Activated T-helper 2 cell treated with anti-CD3 and anti-CD28 coated beads, Interferon-gamma antibody, Interleukin-2, Interleukin-4, amounts not matched to agents 10 μg/mL and 5 μg/mL and 100 μg/mL, durations not matched to agents 14 hours and 24 hours and 36 hours (primary cell): Measurements from ENCODE around the gene BPIFA3. TPM values are rescaled to one million over a fixed set of nuclear protein-coding genes. Genes with fewer than 3 reads are reported as not detected.

Experiments
- DNase-seq: peaks from one replicate; pipeline ENCODE4 v3.0.0; 2021; ENCODE audit warnings: low spot score
- H3K27ac Mint-ChIP-seq: one replicate; pipeline ENCODE4 v1.8.0; 2021; ENCODE audit warnings: mixed read lengths
- H3K27me3 Mint-ChIP-seq: one replicate; pipeline ENCODE4 v1.8.0; 2021; ENCODE audit warnings: low read depth, mixed read lengths
- H3K36me3 Mint-ChIP-seq: one replicate; pipeline ENCODE4 v1.8.0; 2021; ENCODE audit warnings: low read depth, mixed read lengths
- H3K4me1 Mint-ChIP-seq: one replicate; pipeline ENCODE4 v1.8.0; 2021; ENCODE audit warnings: low read depth, mixed read lengths
- H3K4me3 Mint-ChIP-seq: one replicate; pipeline ENCODE4 v1.8.0; 2021; ENCODE audit warnings: low read depth, mild to moderate bottlenecking, moderate library complexity, mixed read lengths
- H3K9me3 Mint-ChIP-seq: one replicate; pipeline ENCODE4 v1.8.0; 2021; ENCODE audit warnings: mixed read lengths
- intact Hi-C: fragments of 100-400 bp; cut with micrococcal nuclease; formaldehyde crosslinking; loops from one replicate; pipeline ENCODE4 v1.15.1; 2023
- total RNA-seq: library from RNA; stranded (reverse); gene quantifications from 2 replicates; pipeline ENCODE4 v1.2.3, GENCODE V29; 2022

Gene BPIFA3
- total RNA-seq, 1 donor from 2014 or later: not detected

GRCh38 chr20:33250666-33251065, 33.5 kb downstream of the BPIFA3 start:
- H3K4me3 Mint-ChIP-seq: no peak overlapping the region
- no peak overlapping the region for H3K27ac Mint-ChIP-seq
- H3K4me1 Mint-ChIP-seq: no peaks in the 10 kb centered on the region
- H3K27me3 Mint-ChIP-seq: peaks cover 13% of the 10 kb centered on the region
- no peaks in the 10 kb centered on the region for H3K36me3 Mint-ChIP-seq
- intact Hi-C loops: no loop called here
- H3K9me3 Mint-ChIP-seq: no peaks in the 10 kb centered on the region
- DNase-seq: no peak

- Mint-ChIP-seq H3K36me3 (no peaks in the 10 kb centered on the region), H3K27ac (no peak overlapping the region), H3K9me3 (no peaks in the 10 kb centered on the region), H3K4me3 (no peak overlapping the region), H3K4me1 (no peaks in the 10 kb centered on the region), H3K27me3 (peaks cover 16% of the 10 kb centered on the region)
- DNase-seq: no peak
- intact Hi-C loops: no loop called here
Measured at GRCh38 chr20:33251496-33251895, 34.3 kb downstream of the BPIFA3 start.

- DNase-seq: no peak
- no peak overlapping the region for H3K27ac Mint-ChIP-seq
- H3K36me3 Mint-ChIP-seq: no peaks in the 10 kb centered on the region
- H3K4me1 Mint-ChIP-seq: no peaks in the 10 kb centered on the region
- intact Hi-C loops: no loop called here
- H3K27me3 Mint-ChIP-seq: peaks cover 19% of the 10 kb centered on the region
- no peaks in the 10 kb centered on the region for H3K9me3 Mint-ChIP-seq
- no peak overlapping the region for H3K4me3 Mint-ChIP-seq
Measured at GRCh38 chr20:33252460-33252859, 35.3 kb downstream of the BPIFA3 start.

GRCh38 chr20:33255005-33255404, 37.9 kb downstream of the BPIFA3 start:
- no peaks in the 10 kb centered on the region for H3K36me3 Mint-ChIP-seq
- no peak overlapping the region for H3K4me3 Mint-ChIP-seq
- DNase-seq: no peak
- H3K27me3 Mint-ChIP-seq: peaks cover 24% of the 10 kb centered on the region
- H3K9me3 Mint-ChIP-seq: no peaks in the 10 kb centered on the region
- no peaks in the 10 kb centered on the region for H3K4me1 Mint-ChIP-seq
- intact Hi-C loops: no loop called here
- no peak overlapping the region for H3K27ac Mint-ChIP-seq

- no peak for DNase-seq
- Mint-ChIP-seq H3K36me3 (no peaks in the 10 kb centered on the region), H3K27me3 (peaks cover 37% of the 10 kb centered on the region)
Measured at GRCh38 chr20:33257237-33257636, 40.1 kb downstream of the BPIFA3 start.

GRCh38 chr20:33259371-33259770, 42.2 kb downstream of the BPIFA3 start:
- Mint-ChIP-seq H3K27ac (no peak overlapping the region), H3K27me3 (peaks cover 32% of the 10 kb centered on the region), H3K9me3 (no peaks in the 10 kb centered on the region), H3K4me3 (no peak overlapping the region), H3K4me1 (peaks cover 3% of the 10 kb centered on the region), H3K36me3 (no peaks in the 10 kb centered on the region)
- intact Hi-C loops: no loop called here
- no peak for DNase-seq

More at GRCh38 chr20:33257237-33257636, 40.1 kb downstream of the BPIFA3 start:
- Mint-ChIP-seq H3K4me1 (peaks cover 3% of the 10 kb centered on the region), H3K9me3 (no peaks in the 10 kb centered on the region), H3K4me3 (no peak overlapping the region), H3K27ac (no peak overlapping the region)
- intact Hi-C loops: no loop called here

- Mint-ChIP-seq H3K27ac (no peak overlapping the region), H3K27me3 (peaks cover 21% of the 10 kb centered on the region), H3K4me3 (no peak overlapping the region), H3K4me1 (peaks cover 3% of the 10 kb centered on the region), H3K36me3 (no peaks in the 10 kb centered on the region), H3K9me3 (no peaks in the 10 kb centered on the region)
- DNase-seq: no peak
- intact Hi-C loops: no loop called here
Measured at GRCh38 chr20:33261465-33261864, 44.3 kb downstream of the BPIFA3 start.

- peaks cover 18% of the 10 kb centered on the region for H3K27me3 Mint-ChIP-seq
- peaks cover 3% of the 10 kb centered on the region for H3K4me1 Mint-ChIP-seq
- DNase-seq: no peak
- intact Hi-C loops: no loop called here
- no peak overlapping the region for H3K4me3 Mint-ChIP-seq
- no peak overlapping the region for H3K27ac Mint-ChIP-seq
- H3K36me3 Mint-ChIP-seq: no peaks in the 10 kb centered on the region
- H3K9me3 Mint-ChIP-seq: no peaks in the 10 kb centered on the region
Measured at GRCh38 chr20:33262658-33263065, 45.5 kb downstream of the BPIFA3 start.

- Mint-ChIP-seq H3K4me3 (no peak overlapping the region), H3K4me1 (peaks cover 3% of the 10 kb centered on the region), H3K27ac (no peak overlapping the region), H3K9me3 (no peaks in the 10 kb centered on the region), H3K36me3 (no peaks in the 10 kb centered on the region), H3K27me3 (peaks cover 17% of the 10 kb centered on the region)
- intact Hi-C loops: no loop called here
- no peak for DNase-seq
Measured at GRCh38 chr20:33263784-33264183, 46.6 kb downstream of the BPIFA3 start.

GRCh38 chr20:33267701-33268100, 50.5 kb downstream of the BPIFA3 start:
- H3K27ac Mint-ChIP-seq: no peak overlapping the region
- DNase-seq: no peak
- H3K27me3 Mint-ChIP-seq: peaks cover 2% of the 10 kb centered on the region
- H3K36me3 Mint-ChIP-seq: no peaks in the 10 kb centered on the region
- no peak overlapping the region for H3K4me3 Mint-ChIP-seq
- no peaks in the 10 kb centered on the region for H3K9me3 Mint-ChIP-seq
- intact Hi-C loops: no loop called here
- H3K4me1 Mint-ChIP-seq: no peaks in the 10 kb centered on the region

GRCh38 chr20:33272155-33272873, 55.2 kb downstream of the BPIFA3 start:
- Mint-ChIP-seq H3K4me1 (no peaks in the 10 kb centered on the region), H3K9me3 (no peaks in the 10 kb centered on the region), H3K4me3 (no peak overlapping the region), H3K27ac (no peak overlapping the region), H3K27me3 (peaks cover 2% of the 10 kb centered on the region), H3K36me3 (no peaks in the 10 kb centered on the region)
- intact Hi-C loops: no loop called here
- DNase-seq: no peak

GRCh38 chr20:33273117-33273851, 56.1 kb downstream of the BPIFA3 start:
- no peak for DNase-seq
- H3K4me3 Mint-ChIP-seq: no peak overlapping the region
- intact Hi-C loops: no loop called here
- no peaks in the 10 kb centered on the region for H3K4me1 Mint-ChIP-seq
- peaks cover 2% of the 10 kb centered on the region for H3K27me3 Mint-ChIP-seq
- no peak overlapping the region for H3K27ac Mint-ChIP-seq
- H3K36me3 Mint-ChIP-seq: no peaks in the 10 kb centered on the region
- H3K9me3 Mint-ChIP-seq: no peaks in the 10 kb centered on the region

GRCh38 chr20:33275215-33275614, 58.1 kb downstream of the BPIFA3 start:
- H3K9me3 Mint-ChIP-seq: no peaks in the 10 kb centered on the region
- intact Hi-C loops: no loop called here

More at GRCh38 chr20:33275215-33275614, 58.1 kb downstream of the BPIFA3 start:
- H3K27ac Mint-ChIP-seq: no peak overlapping the region
- H3K4me1 Mint-ChIP-seq: no peaks in the 10 kb centered on the region
- H3K36me3 Mint-ChIP-seq: no peaks in the 10 kb centered on the region
- no peak overlapping the region for H3K4me3 Mint-ChIP-seq
- DNase-seq: no peak
- H3K27me3 Mint-ChIP-seq: peaks cover 2% of the 10 kb centered on the region
